AG04450 (cell line): ENCODE measurements around the gene NLRC5. TPM values are rescaled to one million over a fixed set of nuclear protein-coding genes. Genes with fewer than 3 reads are reported as not detected.

Experiments
- CTCF ChIA-PET: fragments of 300-600, 350-600 bp; formaldehyde crosslinking; extraction: SDS; loops from one replicate; lab custom pipeline; 2022; ENCODE audit warnings: antibody characterized with exemption, inconsistent platforms; lab: Charles Lee
- POLR2A ChIA-PET: fragments of 350-600 bp; formaldehyde crosslinking; extraction: SDS; loops from one replicate; lab custom pipeline; 2021; ENCODE audit warnings: antibody characterized with exemption, inconsistent platforms; lab: Yijun Ruan, JAX
- DNase-seq: peaks from one replicate; pipeline ENCODE4 v3.0.0-alpha.2; 2011; ENCODE audit warnings: low read depth, low spot score
- H3K27ac ChIP-seq: one replicate; pipeline ENCODE4 v1.5.1; 2012; ENCODE audit warnings: low read depth, low read length, control low read depth
- H3K27me3 ChIP-seq: one replicate; pipeline ENCODE4 v1.6.0; 2012; ENCODE audit warnings: low read length; ENCODE audit not compliant: control insufficient read depth, insufficient read depth
- H3K4me3 ChIP-seq: 2 replicates; pipeline ENCODE4 v1.5.1; 2011; ENCODE audit warnings: mild to moderate bottlenecking, low read depth, low read length, control low read depth
- H3K9me3 ChIP-seq: 2 replicates; pipeline ENCODE4 v1.5.1; 2012; ENCODE audit warnings: low read length; ENCODE audit not compliant: control insufficient read depth, insufficient read depth
- polyA plus RNA-seq: library from polyadenylated mRNA; depleted of rRNA; stranded (reverse); fragments of >200 nt; gene quantifications from 2 replicates; pipeline ENCODE4 v1.2.3, GENCODE V29; 2011
- TF ChIP-seq, protein P1 (sequence below): IDR thresholded peaks from 2 replicates; pipeline ENCODE4 v1.5.1; 2011; ENCODE audit warnings: low read depth, low read length, control low read depth, inconsistent platforms

NLRC5 gene
- polyA plus RNA-seq, 1 experiment, result 9.2 TPM

DNA sequence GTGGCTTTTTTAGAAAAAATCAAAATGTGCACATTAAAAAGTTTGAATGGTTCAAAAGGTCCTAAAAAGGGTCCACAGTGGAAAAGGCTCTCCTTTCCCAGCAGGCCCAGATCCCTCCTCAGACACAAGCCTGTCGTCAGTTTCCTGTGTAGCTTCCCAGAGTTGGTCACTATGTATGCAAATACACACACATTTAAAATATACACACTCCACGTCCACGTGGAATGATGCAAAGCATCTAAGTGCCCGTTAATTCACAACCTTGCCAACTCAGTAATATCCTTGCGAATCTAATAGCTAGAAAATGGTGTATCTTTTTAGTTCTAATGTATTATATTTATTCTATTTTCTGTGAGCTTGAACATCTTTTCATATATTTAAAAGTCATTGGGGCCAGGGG is 17.7 kb downstream of the NLRC5 start:
- TF ChIP-seq, protein P1, sequence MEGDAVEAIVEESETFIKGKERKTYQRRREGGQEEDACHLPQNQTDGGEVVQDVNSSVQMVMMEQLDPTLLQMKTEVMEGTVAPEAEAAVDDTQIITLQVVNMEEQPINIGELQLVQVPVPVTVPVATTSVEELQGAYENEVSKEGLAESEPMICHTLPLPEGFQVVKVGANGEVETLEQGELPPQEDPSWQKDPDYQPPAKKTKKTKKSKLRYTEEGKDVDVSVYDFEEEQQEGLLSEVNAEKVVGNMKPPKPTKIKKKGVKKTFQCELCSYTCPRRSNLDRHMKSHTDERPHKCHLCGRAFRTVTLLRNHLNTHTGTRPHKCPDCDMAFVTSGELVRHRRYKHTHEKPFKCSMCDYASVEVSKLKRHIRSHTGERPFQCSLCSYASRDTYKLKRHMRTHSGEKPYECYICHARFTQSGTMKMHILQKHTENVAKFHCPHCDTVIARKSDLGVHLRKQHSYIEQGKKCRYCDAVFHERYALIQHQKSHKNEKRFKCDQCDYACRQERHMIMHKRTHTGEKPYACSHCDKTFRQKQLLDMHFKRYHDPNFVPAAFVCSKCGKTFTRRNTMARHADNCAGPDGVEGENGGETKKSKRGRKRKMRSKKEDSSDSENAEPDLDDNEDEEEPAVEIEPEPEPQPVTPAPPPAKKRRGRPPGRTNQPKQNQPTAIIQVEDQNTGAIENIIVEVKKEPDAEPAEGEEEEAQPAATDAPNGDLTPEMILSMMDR, result no peak
- no peak overlapping the region for H3K4me3 ChIP-seq
- CTCF ChIA-PET, result no interaction called here
- H3K27me3 ChIP-seq, result no peaks in the 10 kb centered on the region
- no peak for DNase-seq
- H3K9me3 ChIP-seq, result no peaks in the 10 kb centered on the region
- no peak overlapping the region for H3K27ac ChIP-seq
- POLR2A ChIA-PET, result no interaction called here

DNA sequence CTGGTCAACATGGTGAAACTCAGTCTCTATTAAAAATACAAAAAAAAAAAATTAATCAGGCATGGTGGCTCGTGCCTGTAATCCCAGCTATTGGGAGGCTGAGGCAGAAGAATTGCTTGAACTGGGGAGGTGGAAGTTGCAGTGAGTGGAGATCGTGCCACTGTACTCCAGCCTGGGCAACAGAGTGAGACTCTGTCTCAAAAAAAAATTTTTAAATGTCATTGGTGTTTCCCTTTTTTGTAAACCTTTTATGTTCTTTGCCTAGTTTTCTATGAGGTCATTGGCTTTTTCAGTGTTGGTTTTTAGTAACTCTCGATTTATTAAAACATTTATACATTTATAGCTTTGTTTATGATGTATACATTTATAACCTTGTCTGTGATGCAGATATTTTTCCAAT is 18.2 kb downstream of the NLRC5 start:
- TF ChIP-seq, protein P1, result no peak
- POLR2A ChIA-PET, result no interaction called here
- CTCF ChIA-PET, result no interaction called here
- no peaks in the 10 kb centered on the region for H3K27me3 ChIP-seq
- no peak for DNase-seq
- H3K27ac ChIP-seq, result no peak overlapping the region
- H3K9me3 ChIP-seq, result no peaks in the 10 kb centered on the region
- no peak overlapping the region for H3K4me3 ChIP-seq

DNA sequence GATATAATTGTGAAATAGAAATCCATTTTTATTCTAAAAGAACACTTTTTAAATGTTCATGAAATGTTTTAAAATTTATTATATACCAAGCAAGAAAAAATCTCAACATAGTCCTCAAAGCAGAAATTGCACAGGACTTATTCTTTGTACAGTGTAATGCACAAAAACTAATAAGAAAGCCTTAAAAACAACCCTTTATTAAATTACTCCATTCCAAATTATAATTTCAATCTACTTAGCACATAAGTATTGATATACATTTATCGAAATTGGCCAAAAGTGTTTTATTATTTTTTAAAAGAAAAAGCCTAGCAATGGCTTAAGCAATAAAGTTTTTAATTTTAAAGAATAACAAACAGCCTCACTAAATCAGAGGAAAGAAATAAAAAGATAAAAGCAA is 19.1 kb downstream of the NLRC5 start:
- Histone ChIP-seq H3K9me3 (no peaks in the 10 kb centered on the region), H3K27ac (no peak overlapping the region), H3K4me3 (no peak overlapping the region), H3K27me3 (no peaks in the 10 kb centered on the region)
- ChIA-PET POLR2A (no interaction called here), CTCF (no interaction called here)
- TF ChIP-seq, protein P1, result no peak
- DNase-seq, result no peak

DNA sequence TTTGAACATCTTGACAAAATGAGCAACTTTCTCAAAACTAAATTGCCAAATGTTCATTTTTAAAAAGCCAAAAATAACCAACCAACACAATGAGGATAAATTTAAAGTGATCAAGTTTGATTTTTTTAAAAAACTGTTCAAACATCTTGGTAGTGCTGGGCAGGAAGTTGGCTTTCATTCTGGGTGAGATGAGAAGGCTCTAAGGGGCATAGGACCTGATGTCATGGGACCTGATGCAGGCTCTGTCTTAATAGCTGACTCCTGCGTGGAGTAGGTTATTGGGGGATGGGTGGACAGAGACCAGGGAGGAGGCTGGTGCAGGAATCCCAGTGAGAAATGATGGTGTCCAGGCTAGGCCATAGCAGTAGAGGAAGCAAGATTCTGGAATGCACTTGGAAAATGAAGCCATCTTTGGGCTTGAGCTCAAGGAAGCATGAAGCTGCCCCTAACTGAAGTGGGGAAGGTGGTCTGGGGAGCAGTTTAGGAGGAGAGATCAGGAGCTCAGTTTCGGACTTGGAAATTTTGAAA is 20.4 kb downstream of the NLRC5 start:
- TF ChIP-seq, protein P1, result no peak
- ChIA-PET POLR2A (interaction anchor here (0.6 kb wide), 1 partner anchor 78 kb away, joined by 3 read pairs; no protein-coding TSS in a partner anchor), CTCF (interaction anchor here (0.6 to 1.3 kb wide), 2 partner anchors 142 to 458 kb away, joined by 3 read pairs; no protein-coding TSS in a partner anchor)
- DNase-seq, result no peak
- Histone ChIP-seq H3K4me3 (no peak overlapping the region), H3K27me3 (no peaks in the 10 kb centered on the region), H3K27ac (no peak overlapping the region), H3K9me3 (no peaks in the 10 kb centered on the region)

DNA sequence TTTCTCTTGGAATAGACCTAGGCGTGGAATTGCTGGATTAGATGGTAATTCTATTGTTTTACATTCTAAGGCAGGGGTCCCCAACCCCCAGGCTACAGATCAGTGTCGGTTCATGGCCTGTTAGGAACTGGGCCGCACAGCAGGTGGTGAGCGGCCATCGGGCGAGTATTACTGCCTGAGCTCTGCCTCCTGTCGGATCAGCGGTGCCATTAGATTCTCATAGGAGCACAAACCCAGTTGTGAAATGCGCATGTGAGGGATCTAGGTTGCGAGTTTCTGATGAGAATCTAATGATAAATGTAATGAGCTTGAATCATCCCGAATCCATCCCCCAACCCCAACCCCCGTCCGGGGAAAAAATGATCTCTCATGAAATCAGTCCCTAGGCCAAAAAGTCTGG is 23.0 kb downstream of the NLRC5 start:
- DNase-seq, result no peak
- no peak overlapping the region for H3K4me3 ChIP-seq
- ChIA-PET POLR2A (no interaction called here), CTCF (no interaction called here)
- H3K27ac ChIP-seq, result peak overlapping the region; percentile 11
- H3K27me3 ChIP-seq, result no peaks in the 10 kb centered on the region
- TF ChIP-seq, protein P1, result no peak
- H3K9me3 ChIP-seq, result no peaks in the 10 kb centered on the region
